ENCODE results near the gene ATP9B. TPM values are rescaled to one million over a fixed set of nuclear protein-coding genes. Genes with fewer than 3 reads are reported as not detected.

Gene ATP9B
- total RNA-seq, 1 donor from 2014 or later = 45.3 TPM

DNA sequence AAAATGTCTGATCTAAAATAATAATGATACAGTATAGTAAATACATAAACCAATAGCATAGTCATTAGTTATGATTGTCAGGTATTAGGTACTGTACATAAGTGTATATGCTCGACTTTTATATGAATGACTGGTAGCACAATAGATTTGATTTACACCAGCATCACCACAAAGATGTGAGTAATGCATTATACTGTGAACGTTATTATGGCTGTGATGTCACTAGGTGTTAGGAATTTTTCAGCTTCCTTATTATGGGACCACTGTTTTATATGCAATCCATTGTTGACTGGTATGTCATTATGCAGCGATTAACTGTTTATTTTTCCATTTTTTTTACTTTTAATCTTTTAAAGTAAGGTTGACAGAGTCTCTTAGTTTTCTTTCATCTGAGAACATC, 23.7 kb downstream of the ATP9B start:
- no peak for TF ChIP-seq CTCF (IDR thresholded peaks at IDR 0.05; ENCODE audit: unreplicated experiment)
- no peak for DNase-seq (ENCODE audit: low spot score, unreplicated experiment)
- peaks cover 7% of the 10 kb centered on the region for H3K4me1 Mint-ChIP-seq (ENCODE audit: low read depth)
- no peaks in the 10 kb centered on the region for H3K27me3 Mint-ChIP-seq
- H3K27ac Mint-ChIP-seq = no peak overlapping the region
- H3K36me3 Mint-ChIP-seq (ENCODE audit: insufficient read depth) = peaks cover 20% of the 10 kb centered on the region
- no peak overlapping the region for H3K4me3 Mint-ChIP-seq (ENCODE audit: low read depth)
- H3K9me3 Mint-ChIP-seq (ENCODE audit: low read depth) = peaks cover 27% of the 10 kb centered on the region

DNA sequence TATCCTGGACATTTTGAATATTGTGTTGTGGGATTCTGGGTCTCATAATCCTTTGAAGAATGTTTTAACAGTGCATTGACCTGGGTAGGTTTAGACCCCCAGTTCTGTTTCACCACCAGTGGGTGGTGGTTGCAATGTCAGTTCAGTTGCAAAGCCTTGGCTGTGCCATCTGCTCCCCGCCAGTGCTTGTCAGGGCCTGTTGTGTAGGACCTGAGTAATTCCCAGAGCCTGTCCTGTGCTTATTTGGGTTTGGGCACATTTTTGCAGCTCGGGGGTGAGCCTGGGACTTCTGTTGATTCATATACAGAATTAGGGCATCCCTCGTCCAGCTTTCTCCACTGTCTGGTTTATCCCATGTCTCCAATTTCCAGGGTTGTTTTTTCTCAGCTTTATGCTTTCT, 24.8 kb downstream of the ATP9B start:
- no peak for DNase-seq (ENCODE audit: low spot score, unreplicated experiment)
- no peak overlapping the region for H3K27ac Mint-ChIP-seq
- H3K9me3 Mint-ChIP-seq (ENCODE audit: low read depth) = peaks cover 28% of the 10 kb centered on the region
- H3K27me3 Mint-ChIP-seq = no peaks in the 10 kb centered on the region
- H3K36me3 Mint-ChIP-seq (ENCODE audit: insufficient read depth) = peaks cover 22% of the 10 kb centered on the region
- H3K4me3 Mint-ChIP-seq (ENCODE audit: low read depth) = no peak overlapping the region
- peaks cover 7% of the 10 kb centered on the region for H3K4me1 Mint-ChIP-seq (ENCODE audit: low read depth)
- TF ChIP-seq CTCF (IDR thresholded peaks at IDR 0.05; ENCODE audit: unreplicated experiment) = no peak

DNA sequence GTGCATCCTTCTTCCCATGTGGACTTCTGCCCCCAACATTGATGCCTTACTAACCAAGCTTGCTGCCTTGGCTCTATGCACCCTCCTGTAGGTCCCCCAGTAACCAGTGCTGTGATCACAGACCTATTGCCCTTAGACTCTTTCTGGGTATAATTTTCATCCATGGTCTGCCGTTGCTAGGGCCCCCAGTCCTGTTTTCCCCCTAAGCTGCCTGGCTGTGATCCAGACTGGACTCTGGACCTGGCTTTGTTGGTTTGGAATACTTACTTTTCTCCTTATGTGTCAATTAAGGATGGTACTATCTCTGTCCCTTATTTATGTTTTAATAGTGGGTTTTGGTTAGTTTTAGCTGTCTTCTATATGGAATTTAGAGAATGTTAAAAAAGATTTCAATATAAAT, 26.0 kb downstream of the ATP9B start:
- Mint-ChIP-seq H3K36me3 (ENCODE audit: insufficient read depth) (peaks cover 19% of the 10 kb centered on the region), H3K9me3 (ENCODE audit: low read depth) (peaks cover 21% of the 10 kb centered on the region), H3K4me1 (ENCODE audit: low read depth) (peaks cover 7% of the 10 kb centered on the region), H3K4me3 (ENCODE audit: low read depth) (no peak overlapping the region), H3K27me3 (no peaks in the 10 kb centered on the region), H3K27ac (peak overlapping the region; percentile 19)
- no peak for TF ChIP-seq CTCF (IDR thresholded peaks at IDR 0.05; ENCODE audit: unreplicated experiment)
- DNase-seq (ENCODE audit: low spot score, unreplicated experiment) = no peak

- H3K4me1 Mint-ChIP-seq (ENCODE audit: low read depth) = peaks cover 9% of the 10 kb centered on the region
- peaks cover 8% of the 10 kb centered on the region for H3K9me3 Mint-ChIP-seq (ENCODE audit: low read depth)
- no peak for TF ChIP-seq CTCF (IDR thresholded peaks at IDR 0.05; ENCODE audit: unreplicated experiment)
- H3K27ac Mint-ChIP-seq = no peak overlapping the region
- no peaks in the 10 kb centered on the region for H3K27me3 Mint-ChIP-seq
- H3K36me3 Mint-ChIP-seq (ENCODE audit: insufficient read depth) = peaks cover 24% of the 10 kb centered on the region
- no peak for DNase-seq (ENCODE audit: low spot score, unreplicated experiment)
- no peak overlapping the region for H3K4me3 Mint-ChIP-seq (ENCODE audit: low read depth)
Measured at GRCh38 chr18:79100944-79101343, 31.8 kb downstream of the ATP9B start.

DNA sequence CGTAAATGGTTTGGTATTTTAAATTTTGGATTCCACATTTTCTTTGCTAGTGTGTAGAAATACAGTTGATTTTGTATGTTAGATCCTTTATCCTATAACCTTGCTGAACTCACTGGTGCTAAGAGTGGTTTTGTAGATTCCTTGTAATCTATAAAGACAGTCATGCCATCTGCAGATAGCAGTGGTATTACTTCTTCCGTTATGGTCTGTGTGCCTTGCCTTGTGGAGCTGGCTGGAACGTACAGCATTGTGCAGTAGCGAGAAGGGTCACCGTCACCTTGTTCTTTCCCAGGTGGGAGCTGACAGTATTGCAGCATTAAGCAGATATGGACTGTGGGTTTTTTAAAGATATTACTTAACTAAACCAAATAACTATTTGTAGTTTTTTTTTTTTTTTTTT, 33.7 kb downstream of the ATP9B start:
- peaks cover 8% of the 10 kb centered on the region for H3K9me3 Mint-ChIP-seq (ENCODE audit: low read depth)
- H3K36me3 Mint-ChIP-seq (ENCODE audit: insufficient read depth) = peaks cover 21% of the 10 kb centered on the region
- H3K4me3 Mint-ChIP-seq (ENCODE audit: low read depth) = no peak overlapping the region
- no peak for TF ChIP-seq CTCF (IDR thresholded peaks at IDR 0.05; ENCODE audit: unreplicated experiment)
- no peak overlapping the region for H3K27ac Mint-ChIP-seq
- peaks cover 13% of the 10 kb centered on the region for H3K4me1 Mint-ChIP-seq (ENCODE audit: low read depth)
- H3K27me3 Mint-ChIP-seq = no peaks in the 10 kb centered on the region
- DNase-seq (ENCODE audit: low spot score, unreplicated experiment) = no peak

Measured in progenitor cell of endocrine pancreas (in vitro differentiated cells).